CD4-positive, alpha-beta memory T cell (primary cell): ENCODE results near the gene TUBAL3. TPM values are rescaled to one million over a fixed set of nuclear protein-coding genes. Genes with fewer than 3 reads are reported as not detected.

Experiments used
- CTCF ChIA-PET: fragments of 350-600 bp; sonication (Branson Sonifier 250); formaldehyde crosslinking; loops from one replicate; lab custom pipeline; 2021; ENCODE audit warnings: inconsistent platforms; ENCODE audit not compliant: partially characterized antibody; lab: Charles Lee
- POLR2A ChIA-PET: fragments of 350-600 bp; sonication (Branson Sonifier 250); formaldehyde crosslinking; loops from one replicate; lab custom pipeline; 2021; ENCODE audit not compliant: partially characterized antibody; lab: Charles Lee
- DNase-seq, 5 donors: peaks; one replicate each; pipeline versions ENCODE4 v3.0.0 to v3.0.0-alpha.2; 2020 to 2022; ENCODE audit warnings: mixed read lengths in 1 of 5
- H3K27ac ChIP-seq: one replicate; pipeline ENCODE4 v1.7.0; 2013; ENCODE audit warnings: low read depth, low read length
- H3K27me3 ChIP-seq: 2 replicates; pipeline ENCODE4 v1.7.0; 2013; ENCODE audit warnings: mild to moderate bottlenecking, low read length, moderate library complexity; ENCODE audit not compliant: insufficient read depth
- H3K36me3 ChIP-seq: 2 replicates; pipeline ENCODE4 v1.7.0; 2013; ENCODE audit warnings: mild to moderate bottlenecking, low read length, moderate library complexity; ENCODE audit not compliant: insufficient read depth
- H3K4me1 ChIP-seq: 2 replicates; pipeline ENCODE4 v1.7.0; 2013; ENCODE audit warnings: mild to moderate bottlenecking, low read length, moderate library complexity; ENCODE audit not compliant: insufficient read depth
- H3K4me3 ChIP-seq, 2 donors: one replicate each; pipeline ENCODE4 v1.7.0; 2013; ENCODE audit warnings: low read length in 2 of 2, mild to moderate bottlenecking in 1 of 2
- H3K9me3 ChIP-seq, 2 donors: one replicate each; pipeline ENCODE4 v1.7.0; 2013; ENCODE audit warnings: low read length in 2 of 2, control low read depth in 1 of 2; ENCODE audit not compliant: control insufficient read depth in 1 of 2
- H3K27ac Mint-ChIP-seq, 7 donors: one replicate each; pipeline ENCODE4 v1.8.0; 2020 to 2021; ENCODE audit warnings: mixed read lengths in 7 of 7, mild to moderate bottlenecking in 6 of 7, inconsistent platforms in 3 of 7, moderate library complexity in 3 of 7
- H3K27me3 Mint-ChIP-seq, 2 donors: one replicate each; pipeline ENCODE4 v1.8.0; 2020 to 2021; ENCODE audit warnings: mixed read lengths in 2 of 2
- H3K36me3 Mint-ChIP-seq, 2 donors: one replicate each; pipeline ENCODE4 v1.8.0; 2020 to 2021; ENCODE audit warnings: mixed read lengths in 2 of 2, inconsistent platforms in 1 of 2, mild to moderate bottlenecking in 1 of 2
- H3K4me1 Mint-ChIP-seq, 4 donors: one replicate each; pipeline ENCODE4 v1.8.0; 2020 to 2021; ENCODE audit warnings: mixed read lengths in 4 of 4, mild to moderate bottlenecking in 1 of 4
- H3K4me3 Mint-ChIP-seq, 8 donors: one replicate each; pipeline ENCODE4 v1.8.0; 2020 to 2021; ENCODE audit warnings: mixed read lengths in 8 of 8, mild to moderate bottlenecking in 7 of 8, moderate library complexity in 6 of 8, inconsistent platforms in 3 of 8
- H3K9me3 Mint-ChIP-seq, 8 donors: one replicate each; pipeline ENCODE4 v1.8.0; 2020 to 2021; ENCODE audit warnings: mixed read lengths in 8 of 8, mild to moderate bottlenecking in 5 of 8, inconsistent platforms in 3 of 8, moderate library complexity in 1 of 8
- intact Hi-C: fragments of 100-400 bp; cut with micrococcal nuclease; formaldehyde crosslinking; loops from one replicate; pipeline ENCODE4 v1.15.1; 2023
- polyA plus RNA-seq, 2 donors: library from polyadenylated mRNA; unstranded; fragments of 300-500 nt; fragmentation: Illumina TruSeq; gene quantifications; one replicate each; pipeline ENCODE4 v1.2.3, GENCODE V29; 2021
- total RNA-seq, 2 experiments: library from RNA; stranded (reverse); gene quantifications; one replicate each; pipeline ENCODE4 v1.2.3, GENCODE V29; 2021

TUBAL3 gene
- total and polyA plus RNA-seq, 4 experiments from 2014 or later = not detected

DNA sequence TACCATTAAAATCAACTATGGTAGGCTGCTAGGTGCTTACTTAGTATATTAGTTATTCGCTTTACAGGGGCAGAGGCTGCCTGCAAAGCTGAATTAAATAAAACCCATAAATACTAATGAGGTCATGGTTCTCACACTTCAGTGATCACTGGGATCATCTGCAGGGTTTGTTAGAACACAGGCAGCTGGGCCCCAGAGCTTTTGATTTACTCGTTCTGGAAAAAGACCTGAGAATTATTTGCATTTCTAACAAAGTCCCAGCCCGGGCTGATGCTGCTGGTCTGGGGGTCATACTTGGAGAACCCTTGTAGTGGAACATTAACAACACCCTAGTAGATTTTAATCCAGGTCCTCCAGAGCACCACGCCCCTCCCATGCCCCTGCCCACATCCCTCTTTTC is 31.3 kb downstream of the TUBAL3 start:
- no peak for DNase-seq
- H3K9me3 Mint-ChIP-seq = peaks cover 0 to 8% (median 0%) of the 10 kb centered on the region in 8 donors
- H3K27ac Mint-ChIP-seq = no peak overlapping the region
- peaks cover 0 to 5% of the 10 kb centered on the region in 2 donors for H3K27me3 Mint-ChIP-seq
- no peaks in the 10 kb centered on the region for H3K36me3 ChIP-seq
- intact Hi-C loops = no loop called here
- no peaks in the 10 kb centered on the region for H3K27me3 ChIP-seq
- no peaks in the 10 kb centered on the region for H3K36me3 Mint-ChIP-seq
- H3K4me1 Mint-ChIP-seq = no peaks in the 10 kb centered on the region
- no peak overlapping the region for H3K4me3 Mint-ChIP-seq
- ChIA-PET POLR2A (no interaction called here), CTCF (interaction anchor here (1.4 kb wide), 1 partner anchor 524 kb away, joined by 3 read pairs; no protein-coding TSS in a partner anchor)
- H3K4me1 ChIP-seq = no peaks in the 10 kb centered on the region
- H3K4me3 ChIP-seq = no peak overlapping the region
- H3K27ac ChIP-seq = no peak overlapping the region
- H3K9me3 ChIP-seq = no peaks in the 10 kb centered on the region

GRCh38 chr10:5370493-5371352 is 33.9 kb downstream of the TUBAL3 start:
- POLR2A ChIA-PET = no interaction called here
- Histone ChIP-seq H3K27me3 (no peaks in the 10 kb centered on the region), H3K9me3 (no peaks in the 10 kb centered on the region), H3K36me3 (no peaks in the 10 kb centered on the region), H3K4me3 (no peak overlapping the region), H3K4me1 (no peaks in the 10 kb centered on the region), H3K27ac (no peak overlapping the region)
- Mint-ChIP-seq H3K36me3 (no peaks in the 10 kb centered on the region), H3K27ac (peak overlapping the region in 3 of 7 donors; percentile 36 to 77 (median 72)), H3K9me3 (peaks cover 0 to 8% (median 0%) of the 10 kb centered on the region in 8 donors), H3K4me1 (peaks cover 0 to 5% (median 0%) of the 10 kb centered on the region in 4 donors), H3K27me3 (peaks cover 0 to 5% of the 10 kb centered on the region in 2 donors), H3K4me3 (peak overlapping the region in 1 of 8 donors; percentile 3)
- intact Hi-C loops = no loop called here
- DNase-seq = no peak
- CTCF ChIA-PET = no interaction called here

DNA sequence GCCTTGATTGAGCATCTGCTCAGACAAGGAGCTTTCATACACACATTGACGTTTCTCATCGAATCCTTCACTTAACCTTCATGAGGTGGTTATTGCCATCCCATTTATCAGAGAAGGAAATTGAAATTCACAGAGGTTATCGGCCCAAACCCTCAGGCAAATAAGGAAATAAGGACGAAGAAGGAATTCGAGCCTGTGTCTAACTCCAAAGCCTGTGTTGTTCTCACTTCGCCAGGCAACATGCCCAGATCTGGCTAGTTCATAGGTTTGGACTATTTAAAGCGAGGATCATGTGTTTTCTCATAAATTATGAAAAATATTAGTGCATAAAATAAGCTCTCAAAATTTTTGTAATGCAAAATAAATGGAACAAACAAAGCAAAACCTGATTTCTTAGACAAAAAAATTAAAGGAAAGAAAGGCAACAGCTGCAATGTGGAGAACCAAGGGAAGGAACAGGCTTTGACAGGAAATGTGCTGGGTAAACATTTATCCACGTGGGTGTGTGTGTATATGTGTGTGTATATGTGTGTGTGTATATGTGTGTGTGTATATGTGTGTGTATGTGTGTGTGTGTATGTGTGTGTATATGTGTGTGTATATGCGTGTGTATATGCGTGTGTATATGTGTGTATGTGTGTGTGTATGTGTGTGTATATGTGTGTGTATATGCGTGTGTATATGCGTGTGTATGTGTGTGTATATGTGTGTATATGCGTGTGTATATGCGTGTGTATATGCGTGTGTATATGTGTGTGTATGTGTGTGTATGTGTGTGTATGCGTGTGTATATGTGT is 35.1 kb downstream of the TUBAL3 start:
- DNase-seq = no peak
- H3K27me3 ChIP-seq = no peaks in the 10 kb centered on the region
- intact Hi-C loops = no loop called here
- peak overlapping the region in 2 of 7 donors; percentile 15 to 53 for H3K27ac Mint-ChIP-seq
- H3K9me3 Mint-ChIP-seq = peaks cover 0 to 8% (median 0%) of the 10 kb centered on the region in 8 donors
- H3K4me3 ChIP-seq = no peak overlapping the region
- H3K4me1 Mint-ChIP-seq = peaks cover 0 to 7% (median 0%) of the 10 kb centered on the region in 4 donors
- H3K27ac ChIP-seq = no peak overlapping the region
- no peaks in the 10 kb centered on the region for H3K36me3 ChIP-seq
- ChIA-PET CTCF (interaction anchor here (1.7 kb wide), 1 partner anchor 14 kb away, joined by 4 read pairs; no protein-coding TSS in a partner anchor), POLR2A (no interaction called here)
- H3K27me3 Mint-ChIP-seq = peaks cover 0 to under 1% of the 10 kb centered on the region in 2 donors
- H3K4me3 Mint-ChIP-seq = no peak overlapping the region
- H3K4me1 ChIP-seq = no peaks in the 10 kb centered on the region
- no peaks in the 10 kb centered on the region for H3K9me3 ChIP-seq
- H3K36me3 Mint-ChIP-seq = no peaks in the 10 kb centered on the region

- no peak overlapping the region for H3K27ac Mint-ChIP-seq
- H3K27me3 Mint-ChIP-seq = peaks cover 0 to 5% of the 10 kb centered on the region in 2 donors
- no peak overlapping the region for H3K4me3 Mint-ChIP-seq
- no peaks in the 10 kb centered on the region for H3K9me3 ChIP-seq
- CTCF ChIA-PET = no interaction called here
- H3K36me3 Mint-ChIP-seq = no peaks in the 10 kb centered on the region
- H3K4me1 ChIP-seq = no peaks in the 10 kb centered on the region
- DNase-seq = no peak
- peaks cover 0 to 7% (median 0%) of the 10 kb centered on the region in 4 donors for H3K4me1 Mint-ChIP-seq
- POLR2A ChIA-PET = no interaction called here
- no peaks in the 10 kb centered on the region for H3K36me3 ChIP-seq
- H3K27me3 ChIP-seq = no peaks in the 10 kb centered on the region
- H3K4me3 ChIP-seq = no peak overlapping the region
- H3K27ac ChIP-seq = no peak overlapping the region
- intact Hi-C loops = no loop called here
- peaks cover 0 to 8% (median 0%) of the 10 kb centered on the region in 8 donors for H3K9me3 Mint-ChIP-seq
Measured at GRCh38 chr10:5365928-5366327, 38.7 kb downstream of the TUBAL3 start.

DNA sequence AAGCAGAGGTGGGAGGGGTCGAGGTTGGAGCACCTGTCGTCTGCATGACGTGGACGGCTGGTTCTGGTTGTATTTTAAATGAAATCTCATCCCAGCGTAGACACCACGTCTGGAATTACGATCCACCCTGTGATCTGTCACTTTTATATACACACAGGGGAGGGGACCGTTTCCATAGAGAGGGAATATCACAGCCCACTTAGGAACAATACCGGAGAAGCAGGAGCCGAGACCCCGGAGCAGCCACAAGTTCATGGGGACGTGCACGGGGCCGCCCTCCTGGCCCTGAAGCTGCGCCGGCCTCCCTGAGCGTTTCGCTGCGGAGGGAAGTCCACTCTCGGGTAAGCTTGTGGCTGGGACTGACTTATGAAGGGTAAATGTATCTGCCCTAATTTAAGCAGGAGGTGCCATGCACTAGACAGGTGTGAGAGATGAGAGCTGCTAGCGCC is 39.7 kb downstream of the TUBAL3 start, which contains the start of gene UCN3:
Gene UCN3, plus strand, starts transcription at position 77 of the 449 bp plus-strand sequence. CDS start 8,755 bp downstream, outside the sequence.
- Mint-ChIP-seq H3K27me3 (peaks cover 0 to 5% of the 10 kb centered on the region in 2 donors), H3K27ac (no peak within 1 kb of the TSS), H3K4me3 (no peak within 1 kb of the TSS), H3K9me3 (peaks cover 0 to 2% (median 0%) of the 10 kb centered on the region in 8 donors), H3K4me1 (peaks cover 0 to 7% (median 0%) of the 10 kb centered on the region in 4 donors), H3K36me3 (no peaks in the 10 kb centered on the region)
- no peaks in the 10 kb centered on the region for H3K27me3 ChIP-seq
- no peaks in the 10 kb centered on the region for H3K9me3 ChIP-seq
- H3K4me1 ChIP-seq = no peaks in the 10 kb centered on the region
- intact Hi-C loops = no loop called here
- H3K4me3 ChIP-seq = no peak within 1 kb of the TSS
- CTCF ChIA-PET = no interaction called here
- no peaks in the 10 kb centered on the region for H3K36me3 ChIP-seq
- POLR2A ChIA-PET = no interaction called here
- no peak for DNase-seq
- no peak within 1 kb of the TSS for H3K27ac ChIP-seq

- Mint-ChIP-seq H3K9me3 (no peaks in the 10 kb centered on the region), H3K4me1 (peaks cover 0 to 7% (median 0%) of the 10 kb centered on the region in 4 donors), H3K36me3 (no peaks in the 10 kb centered on the region), H3K27ac (no peak overlapping the region), H3K27me3 (peaks cover 0 to 5% of the 10 kb centered on the region in 2 donors), H3K4me3 (no peak overlapping the region)
- no peaks in the 10 kb centered on the region for H3K9me3 ChIP-seq
- no peaks in the 10 kb centered on the region for H3K4me1 ChIP-seq
- ChIA-PET POLR2A (no interaction called here), CTCF (no interaction called here)
- H3K36me3 ChIP-seq = no peaks in the 10 kb centered on the region
- H3K27ac ChIP-seq = no peak overlapping the region
- H3K4me3 ChIP-seq = no peak overlapping the region
- DNase-seq = no peak
- intact Hi-C loops = no loop called here
- no peaks in the 10 kb centered on the region for H3K27me3 ChIP-seq
Measured at GRCh38 chr10:5364374-5364773, 40.3 kb downstream of the TUBAL3 start.

DNA sequence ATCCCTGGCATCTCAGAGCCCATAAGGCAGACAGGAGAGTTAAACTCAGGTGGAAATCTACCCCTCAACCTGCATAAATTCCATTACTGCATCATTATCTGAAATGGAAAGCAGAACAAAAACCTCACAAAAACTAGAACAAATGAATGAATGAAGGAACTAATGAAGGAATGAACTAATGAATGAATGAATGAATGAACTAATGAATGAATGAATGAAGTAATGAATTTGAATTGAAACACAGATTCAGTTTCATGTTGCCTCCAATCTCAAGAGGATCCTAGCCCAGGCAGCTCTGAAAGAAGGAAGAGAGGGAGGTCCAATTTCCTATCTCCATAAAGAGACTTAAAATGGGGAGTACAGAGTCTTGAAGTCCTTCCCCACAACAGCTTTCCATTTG is 41.8 kb downstream of the TUBAL3 start:
- peaks cover 0 to 5% of the 10 kb centered on the region in 2 donors for H3K27me3 Mint-ChIP-seq
- H3K4me3 Mint-ChIP-seq = no peak overlapping the region
- no peak for DNase-seq
- Histone ChIP-seq H3K27me3 (no peaks in the 10 kb centered on the region), H3K4me3 (no peak overlapping the region), H3K36me3 (no peaks in the 10 kb centered on the region), H3K4me1 (no peaks in the 10 kb centered on the region), H3K9me3 (no peaks in the 10 kb centered on the region), H3K27ac (no peak overlapping the region)
- H3K36me3 Mint-ChIP-seq = no peaks in the 10 kb centered on the region
- ChIA-PET CTCF (no interaction called here), POLR2A (no interaction called here)
- intact Hi-C loops = no loop called here
- H3K4me1 Mint-ChIP-seq = peaks cover 0 to 7% (median 0%) of the 10 kb centered on the region in 4 donors
- no peak overlapping the region for H3K27ac Mint-ChIP-seq
- no peaks in the 10 kb centered on the region for H3K9me3 Mint-ChIP-seq
